ENCODE results near the gene NTN3. TPM values are rescaled to one million over a fixed set of nuclear protein-coding genes. Genes with fewer than 3 reads are reported as not detected.
A peak's percentile ranks its signal among the peaks of the same experiment; 100 is the strongest.

Gene NTN3
- polyA plus RNA-seq, 3 donors, result 2.4 to 4.3 (median 3.8) TPM

DNA sequence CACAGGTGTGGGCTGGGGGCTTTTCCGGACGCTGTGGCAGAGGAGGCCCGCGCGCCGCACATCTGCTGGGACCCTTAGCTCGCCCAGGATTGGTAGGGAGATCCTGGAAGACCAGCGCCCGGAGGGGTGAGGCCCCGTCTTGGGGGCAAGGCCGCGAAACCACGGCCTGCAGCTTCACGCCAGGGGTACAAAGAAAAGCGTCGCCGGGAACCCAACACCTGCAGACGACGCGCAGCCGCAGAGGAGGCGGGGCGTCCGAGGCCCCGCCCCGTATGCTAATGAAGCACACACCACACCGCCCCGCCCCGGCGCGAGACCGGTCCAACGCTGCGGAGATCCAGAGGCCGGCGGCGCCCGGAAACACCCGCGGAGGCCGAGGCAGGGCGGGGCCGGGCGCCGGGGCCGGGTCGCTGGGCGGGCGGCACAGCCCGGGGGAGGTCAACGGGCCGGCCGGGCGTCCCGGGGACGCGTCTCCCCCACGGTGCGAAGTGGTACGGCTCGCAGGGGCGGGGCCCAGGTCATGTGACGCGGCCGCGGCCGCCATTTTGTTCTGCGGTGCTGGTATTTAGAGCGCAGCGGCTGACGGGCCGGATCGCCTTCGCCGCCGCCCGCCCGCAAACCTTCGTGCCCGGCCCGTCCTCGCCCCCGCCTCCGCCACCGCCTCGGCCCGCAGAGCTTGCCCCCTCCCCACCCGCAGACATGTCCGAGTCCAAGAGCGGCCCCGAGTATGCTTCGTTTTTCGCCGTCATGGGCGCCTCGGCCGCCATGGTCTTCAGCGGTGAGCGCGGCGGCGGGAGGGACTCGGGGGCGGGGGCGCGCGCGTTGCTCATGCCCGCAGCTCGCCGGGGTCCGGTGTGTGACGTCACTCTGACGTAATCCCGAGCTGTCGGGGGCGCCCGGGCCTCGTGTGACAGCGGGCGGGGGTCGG lies 42.6 kb downstream of the NTN3 start, which contains the start of gene ATP6V0C:
ATP6V0C (plus strand) TSS at position 548 of the 928 bp plus-strand sequence; CDS start at position 700, 152 bp downstream.
- peak; percentile 91 for DNase-seq

DNA sequence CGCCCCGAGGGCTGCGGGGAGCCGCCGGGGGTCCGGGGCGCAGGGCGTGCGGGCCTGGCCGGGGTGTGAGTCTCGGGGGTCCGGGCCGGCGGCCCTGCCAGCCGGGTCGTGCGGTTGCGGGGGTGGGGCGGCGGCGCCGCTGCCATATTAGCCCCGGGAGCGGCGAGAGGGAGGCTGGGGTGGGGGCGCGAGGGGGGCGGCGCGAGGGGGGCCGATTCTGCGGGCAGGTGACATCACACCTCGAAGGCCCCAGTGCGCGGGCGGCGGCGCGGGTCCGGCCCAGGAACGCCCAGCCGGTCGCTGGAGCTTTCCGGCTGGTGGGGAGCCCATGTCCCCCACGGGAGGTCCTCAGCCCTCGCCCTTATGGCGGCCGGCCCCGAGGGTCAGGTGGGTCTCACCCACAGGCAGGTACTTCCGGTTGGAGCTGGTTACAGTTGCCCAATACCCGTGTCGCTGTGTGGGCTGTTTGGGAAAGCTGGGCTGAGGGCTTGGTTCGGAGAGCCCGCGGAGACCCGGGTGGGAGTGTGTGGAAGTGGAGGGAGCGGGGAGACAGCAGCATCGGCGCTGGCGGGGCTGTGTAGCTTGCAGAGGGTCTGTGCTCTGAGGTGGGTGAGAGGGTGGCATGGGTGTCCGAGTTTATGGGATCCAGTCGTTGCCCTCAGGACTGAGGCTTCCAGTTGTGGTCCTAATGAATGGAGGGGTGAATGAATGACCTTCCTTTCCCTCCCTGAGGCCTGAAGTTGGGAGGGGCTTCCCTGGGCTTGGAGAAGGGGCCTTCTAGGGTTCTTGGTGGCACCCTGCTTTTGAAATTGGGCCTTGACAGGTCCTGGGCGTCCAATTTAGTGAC lies 43.5 kb downstream of the NTN3 start:
- no peak for DNase-seq

GRCh38 chr16:2515180-2515851 lies 44.2 kb downstream of the NTN3 start:
- no peak for DNase-seq

DNA sequence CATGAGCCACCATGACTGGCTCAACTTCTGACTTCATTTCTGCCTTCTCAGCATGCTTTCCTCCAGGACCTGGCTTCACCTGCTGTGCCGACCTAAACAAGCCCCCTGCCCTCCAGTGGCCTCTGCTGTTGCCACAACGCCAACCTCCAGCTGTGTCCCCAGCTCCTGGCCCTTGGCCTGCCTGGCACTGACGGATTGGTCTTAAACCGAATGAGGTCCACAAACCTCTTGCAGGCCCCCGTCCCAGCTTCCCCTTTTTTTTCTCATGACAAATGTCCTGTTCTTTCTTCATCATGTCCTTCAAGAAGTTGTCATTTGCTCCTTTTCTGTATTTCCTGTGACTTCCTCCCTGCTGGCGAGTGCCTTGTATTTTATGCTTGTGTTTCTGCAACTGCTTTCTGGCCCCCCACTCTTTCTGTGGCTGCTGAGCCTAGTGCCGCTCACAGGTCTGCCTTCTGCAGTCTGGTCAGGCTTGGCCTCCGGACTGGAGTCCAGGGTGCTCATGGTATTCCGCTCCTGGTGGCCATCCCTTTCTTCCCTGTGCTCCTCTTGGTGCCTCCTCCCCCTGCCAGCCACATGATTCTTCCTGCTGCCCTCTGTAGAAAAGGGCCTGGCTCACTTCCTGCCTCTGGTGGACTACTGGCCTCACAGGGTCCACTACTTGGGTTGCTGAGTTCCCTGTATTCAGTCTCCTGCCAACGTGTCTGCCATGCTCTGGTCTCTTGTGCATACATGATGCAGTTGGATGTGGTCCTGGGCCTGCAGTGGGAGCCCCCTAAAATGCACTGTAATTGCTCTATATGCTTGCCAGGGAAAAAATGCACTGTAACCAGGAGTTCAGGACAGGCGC lies 45.5 kb downstream of the NTN3 start:
- DNase-seq, result no peak

GRCh38 chr16:2517954-2518605 lies 47.0 kb downstream of the NTN3 start:
- DNase-seq, result no peak

GRCh38 chr16:2518823-2519710 lies 48.0 kb downstream of the NTN3 start:
- DNase-seq, result no peak

DNA sequence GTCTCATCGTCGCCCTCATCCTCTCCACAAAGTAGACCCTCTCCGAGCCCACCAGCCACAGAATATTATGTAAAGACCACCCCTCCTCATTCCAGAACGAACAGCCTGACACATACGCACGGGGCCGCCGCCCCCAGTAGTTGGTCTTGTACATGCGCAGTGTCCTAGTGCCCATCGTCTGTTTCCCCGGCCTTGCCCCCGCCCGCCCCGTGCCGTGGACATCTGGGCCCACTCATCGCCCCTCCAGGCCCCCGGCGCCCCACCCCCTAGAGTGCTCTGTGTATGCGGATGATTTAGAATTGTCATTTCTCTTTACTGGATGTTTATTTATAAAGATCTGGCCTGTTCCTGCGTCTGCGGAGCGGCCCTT lies 48.6 kb downstream of the NTN3 start:
- DNase-seq, result no peak

DNA sequence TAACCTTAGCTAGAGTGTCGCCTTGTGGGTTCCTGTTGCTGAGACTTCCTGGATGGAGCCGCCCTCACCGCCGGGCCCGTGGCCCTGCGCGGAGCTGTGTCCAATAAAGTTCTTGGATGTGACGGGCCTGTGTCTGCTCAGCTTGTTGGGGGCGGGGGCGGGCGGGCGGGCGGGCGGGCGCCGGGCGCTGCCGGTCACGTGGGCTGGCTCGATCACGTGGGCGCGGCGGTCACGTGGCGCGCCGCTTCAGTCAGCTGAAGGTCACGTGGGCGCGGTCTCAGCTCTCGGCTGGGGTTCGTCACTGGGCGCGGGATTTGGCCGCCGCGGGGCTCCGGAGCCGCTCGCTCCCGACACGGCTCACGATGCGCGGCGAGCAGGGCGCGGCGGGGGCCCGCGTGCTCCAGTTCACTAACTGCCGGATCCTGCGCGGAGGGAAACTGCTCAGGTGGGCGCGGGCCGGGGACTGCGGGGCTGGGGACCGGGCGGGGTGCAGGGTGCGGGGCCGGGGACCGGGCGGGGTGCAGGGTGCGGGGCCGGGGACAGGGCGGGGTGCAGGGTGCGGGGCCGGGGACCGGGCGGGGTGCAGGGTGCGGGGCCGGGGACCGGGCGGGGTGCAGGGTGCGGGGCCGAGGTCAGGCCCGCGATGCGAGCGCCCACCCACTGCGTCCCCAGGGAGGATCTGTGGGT lies 49.1 kb downstream of the NTN3 start, which contains the start of gene AMDHD2:
AMDHD2 (plus strand) TSS at position 275 of the 687 bp plus-strand sequence; CDS start at position 363, 88 bp downstream.
- peak; percentile 88 for DNase-seq

GRCh38 chr16:2520784-2521531 lies 49.9 kb downstream of the NTN3 start:
- no peak for DNase-seq

Other genes with a start within 250 kb of the NTN3 start
- 10 to 100 TPM; 19.8 to 26.3 (median 23.3) TPM for gene E4F1, start 247.7 kb upstream of the NTN3 start, polyA plus RNA-seq (ENCODE audit: insufficient read length in 3 of 3)
- 1 to 10 TPM in 2 of 3 donors, under 1 TPM in 1; 0.84 to 1.7 (median 1.6) TPM for gene DNASE1L2, start 234.9 kb upstream of the NTN3 start, polyA plus RNA-seq (ENCODE audit: insufficient read length in 3 of 3)
- 10 to 100 TPM; 76.6 to 90.9 (median 81.6) TPM for gene ECI1, start 219.7 kb upstream of the NTN3 start, polyA plus RNA-seq (ENCODE audit: insufficient read length in 3 of 3)
- 100 to 1,000 TPM; 207 to 240 (median 216) TPM for gene RNPS1, start 203.2 kb upstream of the NTN3 start, polyA plus RNA-seq (ENCODE audit: insufficient read length in 3 of 3)
- 1 to 10 TPM; 6.6 to 7.8 (median 7.5) TPM for gene ABCA3, start 130.6 kb upstream of the NTN3 start, polyA plus RNA-seq (ENCODE audit: insufficient read length in 3 of 3)
- gene CCNF, start 41.9 kb upstream of the NTN3 start, polyA plus RNA-seq (ENCODE audit: insufficient read length in 3 of 3), result 10 to 100 TPM; 12.6 to 15.4 (median 13.2) TPM
- gene TEDC2, start 11.2 kb upstream of the NTN3 start, polyA plus RNA-seq (ENCODE audit: insufficient read length in 3 of 3), result 10 to 100 TPM; 11.3 to 14.2 (median 13.7) TPM
- gene TBC1D24, start 3.8 kb downstream of the NTN3 start, polyA plus RNA-seq (ENCODE audit: insufficient read length in 3 of 3), result 10 to 100 TPM; 16.1 to 25.1 (median 24.0) TPM
- 100 to 1,000 TPM; 238 to 294 (median 248) TPM for gene ATP6V0C, start 42.7 kb downstream of the NTN3 start, polyA plus RNA-seq (ENCODE audit: insufficient read length in 3 of 3)
- 10 to 100 TPM; 33.7 to 47.0 (median 38.5) TPM for gene AMDHD2, start 49.1 kb downstream of the NTN3 start, polyA plus RNA-seq (ENCODE audit: insufficient read length in 3 of 3)
- 1 to 10 TPM; 2.8 to 8.6 (median 8.0) TPM for gene CEMP1, start 60.1 kb downstream of the NTN3 start, polyA plus RNA-seq (ENCODE audit: insufficient read length in 3 of 3)
- gene PDPK1, start 66.7 kb downstream of the NTN3 start, polyA plus RNA-seq (ENCODE audit: insufficient read length in 3 of 3), result 10 to 100 TPM; 49.4 to 51.4 (median 50.1) TPM
- 10 to 100 TPM; 19.7 to 25.3 (median 23.4) TPM for gene KCTD5, start 211.2 kb downstream of the NTN3 start, polyA plus RNA-seq (ENCODE audit: insufficient read length in 3 of 3)
- 1 to 10 TPM; 1.5 to 2.8 (median 2.0) TPM for gene PRSS27, start 248.9 kb downstream of the NTN3 start, polyA plus RNA-seq (ENCODE audit: insufficient read length in 3 of 3)